K562 (cell line): Measurements from ENCODE around the gene ZBTB20. TPM values are rescaled to one million over a fixed set of nuclear protein-coding genes. Genes with fewer than 3 reads are reported as not detected.

Experiments
- ATAC-seq: fragments of 200-7000 bp; cut with Tn5 transposase; 3 replicates; pipeline ENCODE4 v1.9.1; 2020; ENCODE audit warnings: moderate library complexity
- BruUV-seq: library from RNA; stranded (reverse); fragments of 400-500 nt; replicated peaks from 2 replicates; lab custom pipeline; 2021; lab: Mats Ljungman, UMichigan
- CTCF ChIA-PET: fragments of 300-600 bp; formaldehyde crosslinking; extraction: SDS; loops from one replicate; lab custom pipeline; 2021; ENCODE audit warnings: low intra/inter-chr PET ratio; lab: Yijun Ruan, JAX
- POLR2A ChIA-PET: fragments of 300-600, 350-650 bp; sonication (Branson Sonifier 250); formaldehyde crosslinking; extraction: SDS; loops from one replicate; lab custom pipeline; 2021; ENCODE audit warnings: antibody characterized with exemption, inconsistent platforms; lab: Yijun Ruan, JAX
- DNase-seq, 4 experiments: peaks; one replicate each; pipeline versions ENCODE4 v3.0.0 to v3.0.0-alpha.2; 2011 to 2018; ENCODE audit warnings: low spot score in 3 of 4, mixed read lengths in 3 of 4; ENCODE audit errors: extremely low read depth in 1 of 4
- FAIRE-seq: peaks from 2 replicates; lab custom pipeline; 2011; peaks lifted over from hg19 to GRCh38; lab: Jason Lieb, UNC
- H2AFZ ChIP-seq: 2 replicates; pipeline ENCODE4 v1.6.0; 2011; ENCODE audit warnings: low read depth, low read length, control low read depth, inconsistent platforms
- H3K27ac ChIP-seq: fragments of 200-600 bp; 3 replicates; pipeline ENCODE4 v1.8.0; 2011; ENCODE audit warnings: low read depth, mild to moderate bottlenecking, control low read depth, inconsistent platforms, low read length, moderate library complexity, mixed read lengths; ENCODE audit errors: extremely low read depth
- H3K27me3 ChIP-seq, 2 experiments: fragments of 300-600 bp in 1 of 2; 2 replicates in 1 of 2; 3 replicates in 1 of 2; pipeline versions ENCODE4 v1.6.0 to v1.8.0; 2011; ENCODE audit warnings: inconsistent platforms in 2 of 2, low read length in 2 of 2, mild to moderate bottlenecking in 1 of 2, mixed read lengths in 1 of 2, moderate library complexity in 1 of 2; ENCODE audit not compliant: control insufficient read depth in 2 of 2, insufficient read depth in 2 of 2
- H3K36me3 ChIP-seq: fragments of 300-600 bp; 3 replicates; pipeline ENCODE4 v1.8.0; 2011; ENCODE audit warnings: mild to moderate bottlenecking, low read length, inconsistent platforms; ENCODE audit not compliant: control insufficient read depth, insufficient read depth
- H3K4me1 ChIP-seq, 2 experiments: fragments of 200-600 bp in 1 of 2; replicated peaks in 1 of 2; 2 replicates in 1 of 2; 3 replicates in 1 of 2; pipeline versions ENCODE4 v1.5.1 to v1.8.0; 2011; ENCODE audit warnings: inconsistent platforms in 2 of 2, low read length in 2 of 2, mild to moderate bottlenecking in 1 of 2, mixed read lengths in 1 of 2, moderate library complexity in 1 of 2; ENCODE audit not compliant: control insufficient read depth in 2 of 2, insufficient read depth in 2 of 2
- H3K4me2 ChIP-seq: 2 replicates; pipeline ENCODE4 v1.6.1; 2011; ENCODE audit warnings: low read length, control low read depth, inconsistent platforms, mixed read lengths; ENCODE audit not compliant: insufficient read depth
- H3K4me3 ChIP-seq: fragments of 200-600 bp; sonication (generic), shearing (Covaris generic); 2 replicates; pipeline ENCODE4 v1.5.1; 2016; ENCODE audit warnings: control low read depth, inconsistent platforms
- H3K79me2 ChIP-seq: fragments of 200-600 bp; 3 replicates; pipeline ENCODE4 v1.8.0; 2011; ENCODE audit warnings: low read length, inconsistent platforms; ENCODE audit not compliant: control insufficient read depth, insufficient read depth
- H3K9ac ChIP-seq, 2 experiments: 2 replicates each; pipeline versions ENCODE4 v1.6.0 to v1.6.1; 2011; ENCODE audit warnings: low read depth in 2 of 2, low read length in 2 of 2, control low read depth in 1 of 2, inconsistent platforms in 1 of 2, mild to moderate bottlenecking in 1 of 2, mixed read lengths in 1 of 2; ENCODE audit not compliant: insufficient read depth in 1 of 2
- H3K9me1 ChIP-seq: one replicate; pipeline ENCODE4 v1.6.0; 2011; ENCODE audit warnings: inconsistent platforms, mild to moderate bottlenecking, low read length, moderate library complexity; ENCODE audit not compliant: control insufficient read depth, insufficient read depth
- H3K9me3 ChIP-seq: replicated peaks from 2 replicates; pipeline ENCODE4 v1.5.1; 2011; ENCODE audit warnings: low read depth, low read length, inconsistent platforms; ENCODE audit not compliant: control insufficient read depth, insufficient read depth
- H4K20me1 ChIP-seq: replicated peaks from 2 replicates; pipeline ENCODE4 v1.6.1; 2011; ENCODE audit warnings: low read length, inconsistent platforms, mixed read lengths; ENCODE audit not compliant: control insufficient read depth, insufficient read depth
- ADNP ChIP-seq: fragments of 200-800 bp; sonication (Bioruptor generic); IDR thresholded peaks from 2 replicates; pipeline ENCODE4 v1.6.1; 2016; ENCODE audit warnings: missing genetic modification characterization, missing compliant biosample characterization
- CREB5 ChIP-seq: fragments of 250-450 bp; sonication (Bioruptor Pico); IDR thresholded peaks from 2 replicates; pipeline ENCODE4 v1.5.0; 2020; ENCODE audit warnings: mild to moderate bottlenecking
- ELK3 ChIP-seq: fragments of 450-650 bp; formaldehyde crosslinking; IDR thresholded peaks from 2 replicates; pipeline ENCODE4 v1.4.0; 2020; ENCODE audit warnings: mild to moderate bottlenecking
- TGIF2 ChIP-seq: sonication (generic); formaldehyde crosslinking; IDR thresholded peaks from 2 replicates; pipeline ENCODE4 v1.8.1; 2022; ENCODE audit warnings: mild to moderate bottlenecking, missing genetic modification reagents, moderate library complexity
- ZBTB26 ChIP-seq: fragments of 450-650 bp; formaldehyde crosslinking; IDR thresholded peaks from 2 replicates; pipeline ENCODE4 v1.4.0; 2022; ENCODE audit warnings: missing genetic modification characterization
- ZNF146 ChIP-seq: IDR thresholded peaks from one replicate; pipeline ENCODE4 v1.6.1; 2018; ENCODE audit warnings: missing compliant biosample characterization; ENCODE audit not compliant: unreplicated experiment
- WGBS: fragments of 100-300 bp; shearing (Covaris generic); methylation state at CpG from one replicate; pipeline ENCODE4 v1.1.6; 2016; ENCODE audit warnings: low coverage, mixed read lengths; ENCODE audit not compliant: insufficient coverage; ENCODE audit errors: missing lambda C conversion rate; 5-methylcytosine and 5-hydroxymethylcytosine counted together
- in situ Hi-C: fragments of 300-500 bp; cut with MboI; formaldehyde crosslinking; loops from 4 replicates; pipeline ENCODE4 v1.15.0; 2018; ENCODE audit warnings: inconsistent platforms, mixed read lengths
- intact Hi-C: fragments of 100-400 bp; cut with micrococcal nuclease; formaldehyde crosslinking; loops from 2 replicates; pipeline ENCODE4 v1.14.2; 2022
- polyA plus RNA-seq, 8 experiments: library from polyadenylated mRNA; depleted of rRNA in 4 of 8; stranded (reverse) in 5 of 8; unstranded in 3 of 8; fragments of >200 nt; fragmentation: Nextera tagmentation in 2 of 8; fragmentation: Illumina TruSeq in 1 of 8; extraction: Ambion mirVana in 2 of 8; extraction: Trizol in 1 of 8; gene quantifications; 2 replicates each; pipeline versions ENCODE4 v1.2.1 to v1.2.3, GENCODE V29; 2011 to 2014; ENCODE audit warnings: inconsistent platforms in 1 of 8, missing spikeins in 1 of 8
- total RNA-seq, 7 experiments: library from RNA; depleted of rRNA in 6 of 7; stranded (reverse); fragments of >200 nt in 6 of 7; fragmentation: Illumina TruSeq in 2 of 7; extraction: Trizol in 2 of 7; gene quantifications; 2 replicates each; pipeline versions ENCODE4 v1.2.1 to v1.2.3, GENCODE V29; 2011 to 2021; ENCODE audit warnings: low replicate concordance in 1 of 7

The ZBTB20 gene
- total and polyA plus RNA-seq, 9 of the 15 experiments (the other 6 are each of a cell fraction or from before 2014, with no cell fraction given), result 0.17 to 1.7 (median 0.45) TPM

GRCh38 chr3:114562557-114562956, 584.5 kb downstream of the ZBTB20 start:
- in situ Hi-C loops (no loop called here), intact Hi-C loops (no loop called here)
- Histone ChIP-seq H3K27ac (no peak overlapping the region), H3K9ac (no peak overlapping the region), H3K9me3 (no peaks in the 10 kb centered on the region), H3K36me3 (no peaks in the 10 kb centered on the region), H2AFZ (no peak overlapping the region), H3K4me2 (no peak overlapping the region), H3K4me3 (no peak overlapping the region), H3K27me3 (no peaks in the 10 kb centered on the region), H3K4me1 (no peaks in the 10 kb centered on the region), H3K9me1 (no peaks in the 10 kb centered on the region), H3K79me2 (no peaks in the 10 kb centered on the region), H4K20me1 (no peaks in the 10 kb centered on the region)
- POLR2A ChIA-PET, result no interaction called here
- FAIRE-seq, result no peak
- WGBS, result 0% methylated on average over 2 of the region's 2 CpGs
- TF ChIP-seq ZBTB26 (CRISPR knock-in tag), result no peak
- TF ChIP-seq TGIF2 (CRISPR knock-in tag), result no peak
- TF ChIP-seq ZNF146, result no peak
- no peak for TF ChIP-seq ADNP (tag)
- TF ChIP-seq CREB5 (CRISPR knock-in tag), result no peak
- no peak for TF ChIP-seq ELK3 (CRISPR knock-in tag)
- DNase-seq, result no peak
- CTCF ChIA-PET, result no interaction called here
- ATAC-seq, result no peak
- BruUV-seq, result no TSS peak
